ENCODE measurements around the gene RAPGEF6. TPM values are rescaled to one million over a fixed set of nuclear protein-coding genes. Genes with fewer than 3 reads are reported as not detected.
A peak's percentile ranks its signal among the peaks of the same experiment; 100 is the strongest.
"Not testable (repeated sequence)": the region's sequence is repeated elsewhere in the genome, so short reads cannot be mapped to it uniquely, and the experiment has no call there.

The RAPGEF6 gene
- total RNA-seq, 1 donor from 2014 or later, result 8.6 TPM

DNA sequence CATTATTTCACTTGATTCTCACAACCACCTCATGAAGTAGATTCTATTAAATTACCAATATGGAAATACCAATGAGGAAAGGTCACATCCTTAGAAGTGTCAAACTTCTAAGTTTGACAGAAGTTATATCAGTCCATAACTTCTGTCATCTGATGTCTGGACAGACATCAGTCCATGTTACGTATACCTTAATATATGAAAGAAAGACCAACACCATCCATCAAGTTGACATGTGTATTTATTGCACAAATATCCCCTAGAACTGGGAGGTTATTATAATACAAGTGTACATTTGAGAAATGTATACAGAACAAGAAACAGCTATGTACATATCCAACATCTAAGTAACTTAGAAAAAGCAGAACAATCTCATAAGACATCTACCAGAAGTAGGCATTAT, 6.5 kb upstream of the RAPGEF6 start:
- ATAC-seq, result no peak

DNA sequence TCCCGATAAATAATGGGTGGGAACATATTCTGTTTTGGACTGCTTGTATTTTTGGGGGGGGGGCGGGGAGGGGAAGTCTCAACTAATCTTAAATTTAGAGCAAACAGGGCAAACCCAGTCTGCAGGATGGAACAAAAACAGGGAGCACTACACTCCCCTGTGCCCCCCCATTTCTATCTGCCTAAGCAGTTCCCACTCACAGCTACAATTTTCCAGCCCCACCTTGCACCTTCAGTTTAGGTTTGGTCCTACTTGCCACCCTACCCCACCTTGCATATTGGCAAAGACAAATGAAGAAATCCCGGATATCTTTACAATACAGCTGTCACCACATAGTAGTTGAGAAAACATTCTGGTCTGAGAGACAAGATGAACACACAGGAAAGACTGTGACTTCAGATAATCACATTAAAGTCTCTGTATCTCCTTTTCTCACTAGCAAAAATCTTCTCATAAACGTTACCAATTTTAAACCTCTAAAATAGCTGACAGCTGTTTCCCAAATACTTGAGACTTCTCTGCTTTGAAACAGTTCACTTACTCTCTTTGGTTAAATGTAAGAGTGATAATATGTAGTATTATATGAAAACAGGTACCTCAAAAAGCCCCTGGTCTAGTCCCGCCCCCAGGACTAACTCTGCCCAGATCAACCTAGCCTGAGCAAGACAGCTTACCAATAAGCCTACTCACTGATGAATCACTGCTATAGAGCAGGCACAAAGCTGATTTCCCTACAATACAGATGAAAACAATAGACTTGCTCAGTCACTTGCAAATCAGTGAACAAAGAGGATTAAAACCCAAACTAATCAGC, 5.2 kb upstream of the RAPGEF6 start:
- peak; percentile 83 for ATAC-seq

- no peak for ATAC-seq
Measured at GRCh38 chr5:131639148-131639547, 4.1 kb upstream of the RAPGEF6 start.

DNA sequence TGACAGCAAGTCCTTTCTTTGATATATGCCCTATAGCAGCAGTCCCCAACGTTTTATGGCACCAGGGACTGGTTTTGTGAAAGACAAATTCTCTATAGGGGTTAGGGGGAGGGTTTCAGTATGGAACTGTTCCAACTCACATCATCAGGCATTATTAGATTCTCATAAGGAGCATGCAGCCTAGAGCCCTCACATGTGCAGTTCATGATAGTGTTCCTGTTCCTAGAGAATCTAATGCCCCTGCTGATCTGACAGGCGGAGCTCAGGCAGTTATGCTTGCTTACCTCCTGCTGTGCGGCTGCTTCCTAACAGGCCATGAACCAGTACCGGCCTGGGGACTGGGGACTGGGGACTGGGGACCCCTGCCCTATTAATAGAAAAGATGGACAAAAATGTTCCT, 2.7 kb upstream of the RAPGEF6 start:
- no peak for ATAC-seq

- no peak for ATAC-seq
Measured at GRCh38 chr5:131635684-131636572, 899 bp upstream of the RAPGEF6 start.

- ATAC-seq, result peak; percentile 53
Measured at GRCh38 chr5:131634666-131634995, 398 bp downstream of the RAPGEF6 start.

DNA sequence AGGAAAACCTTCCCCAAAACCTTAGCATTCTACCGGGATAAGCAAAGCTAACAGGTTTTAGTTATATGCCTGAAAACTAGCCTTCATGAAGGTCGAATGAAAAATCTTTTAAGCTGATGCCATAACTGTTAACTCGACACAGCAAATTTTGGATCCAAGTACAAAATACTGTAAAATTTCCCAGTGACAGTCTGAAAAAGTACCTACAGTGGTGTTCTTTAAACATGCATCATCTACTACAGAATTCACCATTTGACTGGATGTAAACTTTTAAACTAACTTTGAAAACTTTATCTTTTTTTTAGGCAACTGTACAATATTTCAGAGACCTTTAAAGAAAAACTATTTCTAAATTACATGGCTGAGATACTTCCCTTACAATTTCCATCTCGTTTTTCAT, 791 bp downstream of the RAPGEF6 start:
- ATAC-seq, result no peak

DNA sequence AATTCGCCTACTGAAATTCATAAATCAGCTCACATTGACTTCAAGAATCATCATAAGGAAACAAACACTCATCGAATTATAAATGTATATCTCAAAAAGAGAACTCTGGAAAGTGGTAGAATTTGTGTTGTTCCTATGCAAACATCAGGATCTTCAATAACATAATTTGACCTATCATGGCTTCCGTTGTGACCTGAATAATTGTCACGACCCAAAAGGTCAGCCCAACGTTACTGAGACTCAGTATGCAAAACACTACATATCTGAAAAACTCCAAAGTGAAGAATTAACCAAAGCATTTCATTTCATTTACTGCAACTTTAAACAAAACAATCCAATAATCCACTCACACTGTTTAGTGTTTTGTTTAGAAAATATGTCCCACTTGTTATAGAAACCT, 1.2 kb downstream of the RAPGEF6 start:
- no peak for ATAC-seq

DNA sequence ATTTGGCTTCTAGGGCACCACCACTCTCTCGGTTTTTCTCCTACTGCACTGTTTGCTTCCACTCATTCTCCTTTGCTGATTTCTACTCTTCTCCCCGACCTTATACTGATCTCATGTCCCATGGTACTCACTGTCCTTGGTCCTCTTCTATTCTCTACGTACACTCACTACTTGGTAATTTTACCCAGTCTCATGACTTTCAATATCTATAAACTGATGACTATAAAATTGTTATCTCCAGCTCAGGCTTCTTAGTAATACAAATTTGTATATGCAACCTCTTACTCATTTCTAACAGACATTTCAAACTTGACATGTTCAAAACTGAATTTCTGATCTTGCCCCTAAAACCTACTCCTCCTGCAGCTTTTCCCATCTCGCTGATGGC, 4.1 kb downstream of the RAPGEF6 start:
- ATAC-seq, result no peak

DNA sequence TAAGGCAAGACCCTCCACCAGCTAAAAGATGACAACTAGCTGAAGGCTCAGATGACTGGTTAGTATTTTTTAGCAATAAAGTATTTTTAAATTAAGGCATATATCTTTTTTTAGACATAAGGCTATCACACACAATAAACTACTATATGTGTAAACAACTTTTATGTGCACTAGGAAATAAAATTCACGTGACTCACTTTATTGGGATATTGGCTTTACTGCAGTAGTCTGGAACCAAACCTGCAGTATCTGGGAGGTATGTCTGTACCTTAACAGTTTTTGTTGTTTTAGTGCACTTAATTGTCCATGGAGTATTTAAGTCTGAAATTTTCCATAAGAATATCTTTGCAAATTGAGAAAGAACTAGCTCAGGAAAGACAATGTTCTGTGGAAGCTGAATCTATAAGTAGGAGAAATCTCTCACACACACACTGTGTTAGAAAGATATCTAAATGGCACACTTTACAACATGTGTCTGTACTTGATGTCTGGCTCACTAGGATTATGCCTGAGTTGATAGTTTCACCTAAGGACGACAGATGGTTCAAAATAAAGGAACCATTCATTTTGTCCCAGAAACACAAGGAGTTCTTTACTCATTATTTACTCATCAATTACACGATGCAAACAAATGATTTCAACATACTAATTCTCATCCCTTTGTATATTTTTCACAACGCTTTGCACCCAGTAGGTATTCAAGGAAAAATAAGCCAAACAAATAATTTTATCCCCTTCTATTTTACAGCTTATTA, 4.6 kb downstream of the RAPGEF6 start:
- ATAC-seq, result no peak

DNA sequence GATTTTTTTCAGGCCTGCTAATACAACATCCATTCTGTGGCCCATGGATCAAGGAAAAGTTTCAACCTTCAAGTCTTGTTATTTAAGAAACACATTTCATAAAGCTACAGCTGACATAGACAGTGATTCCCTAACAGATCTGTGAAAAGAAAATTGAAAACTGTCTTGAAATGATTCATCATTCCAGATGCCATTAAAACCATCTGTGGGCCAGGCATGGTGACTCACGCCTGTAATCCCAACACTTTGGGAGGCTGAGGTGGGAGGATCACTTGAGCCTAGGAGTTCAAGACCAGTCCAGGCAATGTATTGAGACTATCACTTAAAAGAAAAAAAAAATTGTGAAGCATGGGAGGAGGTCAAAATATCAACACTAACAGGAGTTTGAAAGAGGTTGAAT, 6.0 kb downstream of the RAPGEF6 start:
- no peak for ATAC-seq

GRCh38 chr5:131627207-131627865, 7.7 kb downstream of the RAPGEF6 start:
- ATAC-seq, result no peak

- no peak for ATAC-seq
Measured at GRCh38 chr5:131622633-131623032, 12.4 kb downstream of the RAPGEF6 start.

DNA sequence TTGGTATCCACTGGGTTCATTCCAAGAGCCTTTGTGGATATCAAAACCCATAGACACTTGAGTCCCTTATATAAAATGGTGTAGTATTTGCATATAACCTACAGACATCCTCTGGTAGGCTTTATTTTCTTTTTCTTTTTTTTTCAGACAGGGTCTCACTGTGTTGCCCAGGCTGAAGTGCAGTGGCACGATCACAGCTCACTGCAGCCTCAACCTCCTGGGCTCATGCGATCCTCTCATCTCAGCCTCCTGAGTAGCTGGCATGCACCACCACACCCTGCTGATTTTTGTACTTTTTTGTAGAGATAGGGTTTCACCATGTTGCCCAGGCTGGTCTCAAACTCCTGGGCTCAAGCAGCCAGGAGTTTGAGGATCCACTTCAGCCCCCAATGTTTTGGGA, 13.9 kb downstream of the RAPGEF6 start:
- ATAC-seq, result not testable (repeated sequence)

GRCh38 chr5:131619102-131619501, 15.9 kb downstream of the RAPGEF6 start:
- no peak for ATAC-seq

DNA sequence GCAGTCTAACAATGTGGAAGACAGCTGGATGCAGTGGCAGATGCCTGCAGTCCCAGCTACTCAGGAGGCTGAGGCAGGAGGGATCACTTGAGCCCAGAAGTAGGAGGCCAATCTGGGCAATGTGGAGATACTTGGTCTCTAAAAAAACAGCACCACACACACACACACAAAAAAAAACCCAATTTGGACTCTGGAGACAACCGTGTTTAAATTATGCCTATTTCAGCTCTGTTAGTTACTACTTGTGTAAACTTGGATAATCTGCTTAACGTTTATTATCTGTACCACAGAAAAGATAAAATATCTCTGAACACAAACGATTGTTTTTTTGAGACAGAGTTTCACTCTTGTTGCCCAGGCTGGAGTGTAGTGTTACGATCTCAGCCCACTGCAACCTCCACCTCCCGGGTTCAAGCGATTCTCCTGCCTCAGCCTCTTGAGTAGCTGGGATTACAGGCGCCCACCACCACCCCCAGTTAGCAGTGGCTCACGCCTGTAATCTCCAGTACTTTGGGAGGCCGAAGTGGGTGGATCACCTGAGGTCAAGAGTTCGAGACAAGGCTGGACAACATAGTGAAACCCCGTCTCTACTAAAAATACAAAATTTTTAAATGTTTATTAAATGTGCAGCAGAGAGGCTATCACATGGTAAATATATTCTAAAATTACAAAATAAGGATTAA, 17.7 kb downstream of the RAPGEF6 start:
- no peak for ATAC-seq

GRCh38 chr5:131615957-131616356, 19.1 kb downstream of the RAPGEF6 start:
- ATAC-seq, result no peak

GRCh38 chr5:131613423-131613822, 21.6 kb downstream of the RAPGEF6 start:
- no peak for ATAC-seq

DNA sequence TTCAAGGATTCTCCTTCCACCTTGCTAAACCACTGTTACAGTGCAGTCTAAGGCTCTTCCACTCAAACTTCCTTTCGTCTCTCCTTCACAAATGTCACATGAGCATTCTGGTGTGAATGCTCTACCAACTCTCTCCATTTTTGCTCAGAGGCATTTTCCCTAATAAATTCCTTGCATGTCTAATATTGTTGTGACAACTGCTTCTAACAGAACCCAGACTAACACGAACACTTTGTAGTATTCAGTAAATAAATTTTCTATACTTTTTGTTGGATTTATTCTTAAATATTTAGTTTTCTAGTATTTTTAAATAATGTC, 24.0 kb downstream of the RAPGEF6 start:
- ATAC-seq, result no peak

- ATAC-seq, result no peak
Measured at GRCh38 chr5:131610198-131611063, 24.6 kb downstream of the RAPGEF6 start.

GRCh38 chr5:131609774-131610173, 25.3 kb downstream of the RAPGEF6 start:
- ATAC-seq, result no peak
